LNCAP (cell line): ENCODE results near the gene TMPRSS9.

Experiments
- TF ChIP-seq, protein P1 (sequence below): fragments of 450-650 bp; IDR thresholded peaks from 2 replicates; pipeline ENCODE4 v1.5.1; 2017; ENCODE audit warnings: mild to moderate bottlenecking

TMPRSS9 gene

DNA sequence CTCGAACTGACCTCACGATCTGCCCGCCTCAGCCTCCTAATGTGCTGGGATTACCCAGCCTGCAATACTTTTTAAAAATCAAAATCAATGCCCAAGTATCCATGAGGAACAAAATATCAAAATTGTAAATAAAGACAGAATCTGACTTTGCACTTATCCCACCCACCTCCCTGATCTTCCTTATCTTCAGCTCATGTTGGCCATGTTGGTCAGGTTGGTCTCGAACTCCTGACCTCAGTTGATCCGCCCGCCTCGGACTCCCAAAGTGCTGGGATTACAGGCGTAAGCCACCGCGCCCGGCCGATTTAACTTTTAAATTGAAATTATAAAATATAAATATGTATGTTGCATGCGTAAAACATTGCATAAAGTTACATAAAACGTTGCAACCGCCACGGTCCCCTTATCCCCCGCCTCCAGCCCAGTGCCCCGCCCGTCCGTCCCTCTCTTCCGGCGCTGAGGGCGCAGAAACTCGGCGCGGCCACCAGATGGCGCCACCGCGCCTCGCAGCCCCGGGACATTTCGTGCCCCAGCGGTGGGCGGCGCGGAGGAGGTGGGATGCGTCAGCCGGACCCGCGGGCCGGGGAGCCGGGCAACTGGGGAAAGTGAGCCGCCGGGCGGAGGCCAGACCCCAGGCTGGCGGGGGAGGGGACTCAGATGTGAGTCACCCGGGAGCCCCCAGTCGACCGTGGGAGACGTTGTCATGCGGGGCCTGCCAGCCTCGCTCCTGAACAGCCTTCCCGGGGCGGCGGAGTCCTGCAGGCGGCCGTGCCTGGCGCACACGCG, 114.4 kb downstream of the TMPRSS9 start:
- TF ChIP-seq, protein P1, sequence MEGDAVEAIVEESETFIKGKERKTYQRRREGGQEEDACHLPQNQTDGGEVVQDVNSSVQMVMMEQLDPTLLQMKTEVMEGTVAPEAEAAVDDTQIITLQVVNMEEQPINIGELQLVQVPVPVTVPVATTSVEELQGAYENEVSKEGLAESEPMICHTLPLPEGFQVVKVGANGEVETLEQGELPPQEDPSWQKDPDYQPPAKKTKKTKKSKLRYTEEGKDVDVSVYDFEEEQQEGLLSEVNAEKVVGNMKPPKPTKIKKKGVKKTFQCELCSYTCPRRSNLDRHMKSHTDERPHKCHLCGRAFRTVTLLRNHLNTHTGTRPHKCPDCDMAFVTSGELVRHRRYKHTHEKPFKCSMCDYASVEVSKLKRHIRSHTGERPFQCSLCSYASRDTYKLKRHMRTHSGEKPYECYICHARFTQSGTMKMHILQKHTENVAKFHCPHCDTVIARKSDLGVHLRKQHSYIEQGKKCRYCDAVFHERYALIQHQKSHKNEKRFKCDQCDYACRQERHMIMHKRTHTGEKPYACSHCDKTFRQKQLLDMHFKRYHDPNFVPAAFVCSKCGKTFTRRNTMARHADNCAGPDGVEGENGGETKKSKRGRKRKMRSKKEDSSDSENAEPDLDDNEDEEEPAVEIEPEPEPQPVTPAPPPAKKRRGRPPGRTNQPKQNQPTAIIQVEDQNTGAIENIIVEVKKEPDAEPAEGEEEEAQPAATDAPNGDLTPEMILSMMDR, result peak; percentile 93

DNA sequence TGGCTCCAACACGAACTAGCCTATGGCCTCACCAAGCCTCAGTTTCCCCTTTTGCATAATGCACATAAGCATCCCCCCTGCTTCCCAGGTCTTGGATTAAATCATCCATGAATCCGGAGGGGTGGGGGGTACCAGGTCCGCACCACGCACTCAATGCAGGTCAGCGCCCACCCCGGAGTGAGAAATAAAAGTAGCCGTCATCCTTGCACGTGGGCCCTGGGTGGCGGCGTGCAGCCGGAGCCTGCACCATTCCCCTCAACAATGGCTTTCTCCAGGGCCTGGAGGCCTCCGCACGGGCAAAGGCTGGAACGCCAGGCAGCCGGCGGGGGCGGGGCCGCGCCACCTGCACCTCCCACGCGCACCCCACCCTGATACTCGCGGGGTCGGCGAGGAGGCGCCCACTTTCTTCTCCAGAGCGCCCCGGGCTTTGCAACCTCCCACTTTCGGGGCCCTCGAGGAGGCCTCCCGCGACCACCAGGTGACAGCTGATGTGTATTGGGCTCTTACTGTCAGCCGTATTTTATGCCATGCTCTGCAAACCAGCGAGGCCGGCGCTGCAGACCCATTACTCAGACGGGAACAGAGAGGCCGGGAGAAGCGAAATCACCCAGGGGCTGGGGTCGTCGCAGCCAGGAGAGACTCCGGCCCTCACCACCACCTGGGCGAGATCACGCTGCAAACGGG, 115.1 kb downstream of the TMPRSS9 start:
- TF ChIP-seq, protein P1, result no peak
